ENCODE data around the gene DLX5. TPM values are rescaled to one million over a fixed set of nuclear protein-coding genes. Genes with fewer than 3 reads are reported as not detected.

DLX5 gene
- total RNA-seq, 1 donor from 2014 or later: 0.27 TPM

DNA sequence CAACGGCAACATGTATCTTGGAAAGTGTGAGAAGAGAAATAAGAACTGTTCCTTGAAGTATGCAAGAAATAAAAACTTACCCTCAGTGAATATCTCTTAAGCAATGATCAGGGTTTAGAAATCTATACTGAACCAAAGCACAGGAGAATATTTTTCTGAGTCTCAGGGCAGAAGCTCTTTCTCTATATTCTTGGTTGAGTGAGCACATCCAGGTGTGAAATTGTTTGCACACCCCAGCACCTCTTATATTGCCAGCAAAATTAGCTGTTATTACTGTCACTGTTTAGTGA lies 10.8 kb downstream of the DLX5 start:
- no peak for DNase-seq (ENCODE audit: low spot score)
- no peak overlapping the region for H3K27ac Mint-ChIP-seq (ENCODE audit: unreplicated experiment)
- no peaks in the 10 kb centered on the region for H3K9me3 Mint-ChIP-seq (ENCODE audit: low read depth)
- H3K27me3 Mint-ChIP-seq (ENCODE audit: low read depth): peaks cover 91% of the 10 kb centered on the region
- TF ChIP-seq, protein P1, sequence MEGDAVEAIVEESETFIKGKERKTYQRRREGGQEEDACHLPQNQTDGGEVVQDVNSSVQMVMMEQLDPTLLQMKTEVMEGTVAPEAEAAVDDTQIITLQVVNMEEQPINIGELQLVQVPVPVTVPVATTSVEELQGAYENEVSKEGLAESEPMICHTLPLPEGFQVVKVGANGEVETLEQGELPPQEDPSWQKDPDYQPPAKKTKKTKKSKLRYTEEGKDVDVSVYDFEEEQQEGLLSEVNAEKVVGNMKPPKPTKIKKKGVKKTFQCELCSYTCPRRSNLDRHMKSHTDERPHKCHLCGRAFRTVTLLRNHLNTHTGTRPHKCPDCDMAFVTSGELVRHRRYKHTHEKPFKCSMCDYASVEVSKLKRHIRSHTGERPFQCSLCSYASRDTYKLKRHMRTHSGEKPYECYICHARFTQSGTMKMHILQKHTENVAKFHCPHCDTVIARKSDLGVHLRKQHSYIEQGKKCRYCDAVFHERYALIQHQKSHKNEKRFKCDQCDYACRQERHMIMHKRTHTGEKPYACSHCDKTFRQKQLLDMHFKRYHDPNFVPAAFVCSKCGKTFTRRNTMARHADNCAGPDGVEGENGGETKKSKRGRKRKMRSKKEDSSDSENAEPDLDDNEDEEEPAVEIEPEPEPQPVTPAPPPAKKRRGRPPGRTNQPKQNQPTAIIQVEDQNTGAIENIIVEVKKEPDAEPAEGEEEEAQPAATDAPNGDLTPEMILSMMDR (IDR thresholded peaks at IDR 0.05): no peak
- H3K36me3 Mint-ChIP-seq (ENCODE audit: low read depth): peaks cover 4% of the 10 kb centered on the region
- no peak overlapping the region for H3K4me3 Mint-ChIP-seq (ENCODE audit: unreplicated experiment)
- peaks cover 29% of the 10 kb centered on the region for H3K4me1 Mint-ChIP-seq (ENCODE audit: low read depth)

DNA sequence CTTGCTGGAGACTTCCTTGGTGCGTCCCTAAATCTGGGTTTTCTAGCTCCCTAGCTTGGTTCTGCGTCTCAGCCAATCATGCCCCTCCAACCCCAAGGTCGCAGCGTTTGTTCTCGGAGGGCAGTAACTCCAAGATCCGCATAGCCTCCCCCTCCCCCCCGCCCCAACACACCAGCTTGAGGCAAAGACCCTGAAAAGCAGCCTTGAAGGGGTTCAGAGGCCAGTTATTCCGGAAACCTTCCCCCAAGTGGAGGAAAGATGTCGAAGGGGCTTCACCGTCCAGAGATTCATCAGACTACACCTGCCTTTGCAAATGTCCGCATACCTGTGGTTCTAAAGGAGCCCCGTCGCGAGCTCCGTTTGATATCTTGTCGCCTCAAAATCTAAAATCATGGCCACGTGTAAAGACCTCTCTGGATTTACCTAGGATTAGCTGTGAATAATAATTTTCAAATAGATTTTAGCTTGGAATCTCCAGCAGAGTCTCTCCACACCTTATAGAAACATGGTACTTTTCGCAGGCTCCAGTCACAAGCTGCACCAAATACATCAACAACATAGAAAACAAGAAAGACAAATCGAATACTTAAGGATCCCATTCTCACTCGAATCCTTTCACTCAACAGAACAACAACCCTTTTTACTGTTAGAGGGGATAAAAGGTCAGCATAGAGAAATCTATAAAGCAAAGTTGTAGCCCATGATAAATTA lies 11.3 kb downstream of the DLX5 start:
- TF ChIP-seq, protein P1 (IDR thresholded peaks at IDR 0.05): no peak
- no peak overlapping the region for H3K27ac Mint-ChIP-seq (ENCODE audit: unreplicated experiment)
- H3K27me3 Mint-ChIP-seq (ENCODE audit: low read depth): peaks cover 91% of the 10 kb centered on the region
- DNase-seq (ENCODE audit: low spot score): no peak
- no peaks in the 10 kb centered on the region for H3K9me3 Mint-ChIP-seq (ENCODE audit: low read depth)
- H3K4me3 Mint-ChIP-seq (ENCODE audit: unreplicated experiment): no peak overlapping the region
- peaks cover 3% of the 10 kb centered on the region for H3K36me3 Mint-ChIP-seq (ENCODE audit: low read depth)
- H3K4me1 Mint-ChIP-seq (ENCODE audit: low read depth): peaks cover 27% of the 10 kb centered on the region

DNA sequence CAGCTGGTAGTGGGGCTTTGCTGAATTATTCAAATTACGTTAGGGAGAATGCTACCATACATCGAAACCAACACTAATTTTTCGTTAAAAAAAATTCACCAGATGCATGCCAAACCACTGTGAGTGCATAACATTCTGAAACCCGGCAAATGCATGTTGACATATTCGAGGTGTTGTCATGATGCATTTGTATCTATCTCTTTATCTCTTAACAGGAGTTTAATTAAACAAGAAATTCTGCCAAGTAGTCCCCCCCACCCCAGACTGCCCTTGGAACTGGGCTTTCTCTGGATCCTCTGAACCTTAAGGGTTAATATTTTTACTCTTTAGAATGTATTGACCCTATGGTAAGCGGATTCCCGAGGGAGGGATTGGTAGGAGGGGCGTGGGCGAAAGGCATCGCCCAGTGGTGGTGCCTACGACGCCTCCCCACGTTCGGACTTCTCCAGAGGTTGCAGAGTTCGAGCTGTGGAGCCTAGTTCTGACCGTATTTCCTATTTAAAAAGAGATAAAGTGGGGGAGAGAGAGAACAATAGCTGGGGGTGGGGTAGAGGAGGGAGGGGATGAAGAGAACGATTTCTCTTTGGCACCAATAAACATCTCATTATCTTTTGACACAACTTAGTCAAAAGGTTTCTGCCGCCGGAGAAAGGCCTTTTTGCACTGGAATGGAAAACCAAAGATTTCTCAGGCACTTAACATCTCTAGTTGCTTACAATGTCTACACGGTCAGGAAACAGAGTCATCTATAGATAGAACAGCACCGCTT lies 12.1 kb downstream of the DLX5 start:
- no peak overlapping the region for H3K4me3 Mint-ChIP-seq (ENCODE audit: unreplicated experiment)
- H3K27ac Mint-ChIP-seq (ENCODE audit: unreplicated experiment): no peak overlapping the region
- no peak for DNase-seq (ENCODE audit: low spot score)

DNA sequence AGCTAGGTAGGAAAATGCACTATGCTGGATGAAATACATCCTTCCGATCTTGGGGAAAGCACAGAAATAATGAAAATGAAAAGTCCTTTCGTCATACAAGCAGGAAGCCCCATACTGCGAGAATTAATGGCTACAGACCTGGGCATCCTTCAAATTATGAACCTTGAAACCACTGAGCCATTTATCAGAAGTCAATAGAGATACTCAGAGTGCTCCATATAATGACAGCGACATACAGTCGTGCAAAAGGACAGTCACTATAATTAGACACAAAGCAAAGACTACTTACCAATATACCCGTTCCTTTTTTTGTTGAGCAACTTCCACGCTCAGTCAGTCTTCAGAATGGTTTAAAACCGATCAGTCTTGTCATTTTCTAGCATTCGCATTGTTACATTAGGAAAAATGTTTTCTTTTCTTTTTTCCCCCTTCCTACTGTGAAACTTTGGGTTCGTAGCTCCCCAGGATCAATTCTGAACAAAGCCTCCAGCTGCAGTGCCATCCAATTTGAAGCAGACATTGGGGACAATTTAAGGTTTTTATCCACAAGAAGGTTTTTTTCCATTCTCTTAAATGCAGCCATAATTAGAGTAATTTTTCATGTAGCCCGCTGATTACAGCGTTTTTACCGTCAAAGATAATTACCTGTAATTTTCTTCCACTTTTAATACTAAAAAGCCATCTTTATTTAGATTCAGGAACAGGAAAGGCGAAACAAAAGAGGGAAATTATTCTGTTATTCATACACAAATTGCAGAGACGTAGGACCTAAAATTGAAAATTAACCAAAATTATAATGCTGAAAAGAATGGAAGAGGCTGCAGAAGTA lies 12.9 kb downstream of the DLX5 start:
- Mint-ChIP-seq H3K4me1 (ENCODE audit: low read depth) (peaks cover 14% of the 10 kb centered on the region), H3K27ac (ENCODE audit: unreplicated experiment) (no peak overlapping the region), H3K27me3 (ENCODE audit: low read depth) (peaks cover 92% of the 10 kb centered on the region), H3K9me3 (ENCODE audit: low read depth) (no peaks in the 10 kb centered on the region), H3K4me3 (ENCODE audit: unreplicated experiment) (no peak overlapping the region), H3K36me3 (ENCODE audit: low read depth) (peaks cover under 1% of the 10 kb centered on the region)
- TF ChIP-seq, protein P1 (IDR thresholded peaks at IDR 0.05): no peak
- DNase-seq (ENCODE audit: low spot score): no peak

More for the DNA sequence above, 12.1 kb downstream of the DLX5 start:
- H3K27me3 Mint-ChIP-seq (ENCODE audit: low read depth): peaks cover 91% of the 10 kb centered on the region
- TF ChIP-seq, protein P1 (IDR thresholded peaks at IDR 0.05): no peak
- H3K4me1 Mint-ChIP-seq (ENCODE audit: low read depth): peaks cover 20% of the 10 kb centered on the region
- peaks cover 3% of the 10 kb centered on the region for H3K36me3 Mint-ChIP-seq (ENCODE audit: low read depth)
- no peaks in the 10 kb centered on the region for H3K9me3 Mint-ChIP-seq (ENCODE audit: low read depth)

DNA sequence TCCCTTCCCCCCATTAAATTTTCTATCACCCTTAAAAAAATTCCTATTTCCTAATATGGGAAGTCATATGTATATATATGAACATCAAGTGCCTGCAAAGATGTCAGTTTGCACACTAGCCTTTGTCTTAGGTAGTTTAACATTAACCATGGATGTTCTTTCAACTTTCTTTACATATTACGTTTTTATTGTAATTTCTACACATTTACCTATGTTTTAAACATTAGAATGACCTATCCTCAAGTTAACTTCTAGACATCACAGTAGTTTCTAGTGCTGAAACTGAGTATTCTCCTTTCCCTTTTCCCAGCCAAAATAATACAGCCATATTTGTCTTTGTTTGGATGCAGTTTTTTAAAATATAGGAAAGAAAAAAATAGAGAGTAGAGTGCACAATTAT lies 13.5 kb downstream of the DLX5 start:
- Mint-ChIP-seq H3K27me3 (ENCODE audit: low read depth) (peaks cover 90% of the 10 kb centered on the region), H3K4me1 (ENCODE audit: low read depth) (peaks cover 12% of the 10 kb centered on the region), H3K9me3 (ENCODE audit: low read depth) (no peaks in the 10 kb centered on the region), H3K27ac (ENCODE audit: unreplicated experiment) (no peak overlapping the region), H3K4me3 (ENCODE audit: unreplicated experiment) (no peak overlapping the region), H3K36me3 (ENCODE audit: low read depth) (no peaks in the 10 kb centered on the region)
- DNase-seq (ENCODE audit: low spot score): no peak
- TF ChIP-seq, protein P1 (IDR thresholded peaks at IDR 0.05): no peak
